ENCODE data around the gene ITGBL1.

The ITGBL1 gene

GRCh38 chr13:101425623-101426022, 26.9 kb upstream of the ITGBL1 start:
- Histone ChIP-seq H3K9me3 (ENCODE audit: control insufficient read depth, insufficient read depth, low read depth, low read length) (no peaks in the 10 kb centered on the region), H3K27ac (ENCODE audit: extremely low read depth, low read depth, low read length) (no peak overlapping the region), H3K36me3 (ENCODE audit: control insufficient read depth in 2 of 2, insufficient read depth in 1 of 2, low read length in 2 of 2) (no peaks in the 10 kb centered on the region), H3K4me1 (ENCODE audit: control insufficient read depth, insufficient read depth, low read length) (no peaks in the 10 kb centered on the region), H3K4me3 (ENCODE audit: low read depth, low read length) (no peak overlapping the region)
- TF ChIP-seq ATF2 (tag by site-specific recombination; IDR thresholded peaks at IDR 0.05; ENCODE audit: low read depth) (no peak), ZIC2 (tag by site-specific recombination; IDR thresholded peaks at IDR 0.05) (no peak), ZNF626 (tag by site-specific recombination; IDR thresholded peaks at IDR 0.05) (no peak), ZFHX2 (tag by site-specific recombination; conservative IDR thresholded peaks at IDR 0.05) (no peak), ZNF449 (tag by site-specific recombination; IDR thresholded peaks at IDR 0.05) (no peak), ZNF302 (tag by site-specific recombination; IDR thresholded peaks at IDR 0.05; ENCODE audit: low read depth) (no peak)
- TF ChIP-seq, protein P1, sequence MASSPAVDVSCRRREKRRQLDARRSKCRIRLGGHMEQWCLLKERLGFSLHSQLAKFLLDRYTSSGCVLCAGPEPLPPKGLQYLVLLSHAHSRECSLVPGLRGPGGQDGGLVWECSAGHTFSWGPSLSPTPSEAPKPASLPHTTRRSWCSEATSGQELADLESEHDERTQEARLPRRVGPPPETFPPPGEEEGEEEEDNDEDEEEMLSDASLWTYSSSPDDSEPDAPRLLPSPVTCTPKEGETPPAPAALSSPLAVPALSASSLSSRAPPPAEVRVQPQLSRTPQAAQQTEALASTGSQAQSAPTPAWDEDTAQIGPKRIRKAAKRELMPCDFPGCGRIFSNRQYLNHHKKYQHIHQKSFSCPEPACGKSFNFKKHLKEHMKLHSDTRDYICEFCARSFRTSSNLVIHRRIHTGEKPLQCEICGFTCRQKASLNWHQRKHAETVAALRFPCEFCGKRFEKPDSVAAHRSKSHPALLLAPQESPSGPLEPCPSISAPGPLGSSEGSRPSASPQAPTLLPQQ (tag by site-specific recombination; IDR thresholded peaks at IDR 0.05) = no peak
- ChIA-PET POLR2A (no interaction called here), CTCF (no interaction called here)

DNA sequence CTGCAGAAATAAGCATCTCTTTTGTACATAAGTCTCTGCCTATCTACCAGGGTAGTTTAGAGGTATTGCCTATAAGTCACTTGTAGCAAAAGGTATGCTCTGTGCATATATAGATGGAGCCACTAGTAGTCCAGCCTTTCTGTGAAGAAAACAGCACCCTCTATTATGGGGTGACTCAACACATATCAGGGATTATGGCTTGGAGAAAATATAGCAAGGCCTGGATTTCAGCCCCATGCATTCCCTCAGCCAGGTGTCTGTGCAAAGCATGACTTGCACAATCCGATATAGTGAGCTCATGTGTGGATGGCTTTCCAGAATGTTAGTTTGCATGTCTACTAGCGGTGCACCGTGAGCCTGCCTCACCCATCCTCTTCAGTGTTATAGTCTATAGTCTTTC, 22.7 kb upstream of the ITGBL1 start:
- TF ChIP-seq ZNF514 (tag by site-specific recombination; IDR thresholded peaks at IDR 0.05) (no peak), IKZF3 (tag by site-specific recombination; IDR thresholded peaks at IDR 0.05) (no peak), ZNF785 (tag by site-specific recombination; IDR thresholded peaks at IDR 0.05) (no peak)
- Histone ChIP-seq H3K27ac (ENCODE audit: extremely low read depth, low read depth, low read length) (no peak overlapping the region), H3K36me3 (ENCODE audit: control insufficient read depth in 2 of 2, insufficient read depth in 1 of 2, low read length in 2 of 2) (no peaks in the 10 kb centered on the region), H3K4me1 (ENCODE audit: control insufficient read depth, insufficient read depth, low read length) (no peaks in the 10 kb centered on the region), H3K9me3 (ENCODE audit: control insufficient read depth, insufficient read depth, low read depth, low read length) (no peaks in the 10 kb centered on the region), H3K4me3 (ENCODE audit: low read depth, low read length) (no peak overlapping the region)
- CTCF ChIA-PET = no interaction called here
- POLR2A ChIA-PET = no interaction called here

- H3K36me3 ChIP-seq (ENCODE audit: control insufficient read depth in 2 of 2, insufficient read depth in 1 of 2, low read length in 2 of 2) = no peaks in the 10 kb centered on the region
- no peak overlapping the region for H3K4me3 ChIP-seq (ENCODE audit: low read depth, low read length)
- ChIA-PET POLR2A (no interaction called here), CTCF (no interaction called here)
- no peak overlapping the region for H3K27ac ChIP-seq (ENCODE audit: extremely low read depth, low read depth, low read length)
- no peaks in the 10 kb centered on the region for H3K9me3 ChIP-seq (ENCODE audit: control insufficient read depth, insufficient read depth, low read depth, low read length)
- H3K4me1 ChIP-seq (ENCODE audit: control insufficient read depth, insufficient read depth, low read length) = no peaks in the 10 kb centered on the region
- no peak for TF ChIP-seq FEZF1 (tag by site-specific recombination; IDR thresholded peaks at IDR 0.05)
- no peak for TF ChIP-seq ZNF19 (tag by site-specific recombination; IDR thresholded peaks at IDR 0.05; ENCODE audit: low read depth)
- TF ChIP-seq, protein P2, sequence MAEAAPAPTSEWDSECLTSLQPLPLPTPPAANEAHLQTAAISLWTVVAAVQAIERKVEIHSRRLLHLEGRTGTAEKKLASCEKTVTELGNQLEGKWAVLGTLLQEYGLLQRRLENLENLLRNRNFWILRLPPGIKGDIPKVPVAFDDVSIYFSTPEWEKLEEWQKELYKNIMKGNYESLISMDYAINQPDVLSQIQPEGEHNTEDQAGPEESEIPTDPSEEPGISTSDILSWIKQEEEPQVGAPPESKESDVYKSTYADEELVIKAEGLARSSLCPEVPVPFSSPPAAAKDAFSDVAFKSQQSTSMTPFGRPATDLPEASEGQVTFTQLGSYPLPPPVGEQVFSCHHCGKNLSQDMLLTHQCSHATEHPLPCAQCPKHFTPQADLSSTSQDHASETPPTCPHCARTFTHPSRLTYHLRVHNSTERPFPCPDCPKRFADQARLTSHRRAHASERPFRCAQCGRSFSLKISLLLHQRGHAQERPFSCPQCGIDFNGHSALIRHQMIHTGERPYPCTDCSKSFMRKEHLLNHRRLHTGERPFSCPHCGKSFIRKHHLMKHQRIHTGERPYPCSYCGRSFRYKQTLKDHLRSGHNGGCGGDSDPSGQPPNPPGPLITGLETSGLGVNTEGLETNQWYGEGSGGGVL (tag by site-specific recombination; IDR thresholded peaks at IDR 0.05) = no peak
- TF ChIP-seq ZNF184 (tag by site-specific recombination; IDR thresholded peaks at IDR 0.05) = no peak
- no peak for TF ChIP-seq MZF1 (tag by site-specific recombination; IDR thresholded peaks at IDR 0.05; ENCODE audit: borderline replicate concordance)
- TF ChIP-seq, protein P3, sequence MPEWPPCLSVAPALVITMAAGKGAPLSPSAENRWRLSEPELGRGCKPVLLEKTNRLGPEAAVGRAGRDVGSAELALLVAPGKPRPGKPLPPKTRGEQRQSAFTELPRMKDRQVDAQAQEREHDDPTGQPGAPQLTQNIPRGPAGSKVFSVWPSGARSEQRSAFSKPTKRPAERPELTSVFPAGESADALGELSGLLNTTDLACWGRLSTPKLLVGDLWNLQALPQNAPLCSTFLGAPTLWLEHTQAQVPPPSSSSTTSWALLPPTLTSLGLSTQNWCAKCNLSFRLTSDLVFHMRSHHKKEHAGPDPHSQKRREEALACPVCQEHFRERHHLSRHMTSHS (tag by site-specific recombination; IDR thresholded peaks at IDR 0.05) = no peak
- TF ChIP-seq ZNF211 (tag by site-specific recombination; IDR thresholded peaks at IDR 0.05; ENCODE audit: low read depth) = no peak
- TF ChIP-seq ZNF768 (tag by site-specific recombination; IDR thresholded peaks at IDR 0.05) = no peak
- TF ChIP-seq PATZ1 (tag by site-specific recombination; IDR thresholded peaks at IDR 0.05) = no peak
- TF ChIP-seq ZNF10 (tag by site-specific recombination; IDR thresholded peaks at IDR 0.05) = no peak
- TF ChIP-seq OSR2 (tag by site-specific recombination; IDR thresholded peaks at IDR 0.05) = no peak
- TF ChIP-seq, protein P4, sequence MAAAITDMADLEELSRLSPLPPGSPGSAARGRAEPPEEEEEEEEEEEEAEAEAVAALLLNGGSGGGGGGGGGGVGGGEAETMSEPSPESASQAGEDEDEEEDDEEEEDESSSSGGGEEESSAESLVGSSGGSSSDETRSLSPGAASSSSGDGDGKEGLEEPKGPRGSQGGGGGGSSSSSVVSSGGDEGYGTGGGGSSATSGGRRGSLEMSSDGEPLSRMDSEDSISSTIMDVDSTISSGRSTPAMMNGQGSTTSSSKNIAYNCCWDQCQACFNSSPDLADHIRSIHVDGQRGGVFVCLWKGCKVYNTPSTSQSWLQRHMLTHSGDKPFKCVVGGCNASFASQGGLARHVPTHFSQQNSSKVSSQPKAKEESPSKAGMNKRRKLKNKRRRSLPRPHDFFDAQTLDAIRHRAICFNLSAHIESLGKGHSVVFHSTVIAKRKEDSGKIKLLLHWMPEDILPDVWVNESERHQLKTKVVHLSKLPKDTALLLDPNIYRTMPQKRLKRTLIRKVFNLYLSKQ (tag by site-specific recombination; IDR thresholded peaks at IDR 0.05; ENCODE audit: borderline replicate concordance) = no peak
Observed at GRCh38 chr13:101433895-101434294, 18.6 kb upstream of the ITGBL1 start.

Data from HEK293 (cell line).